ENCODE results near the gene CCDC106. TPM values are rescaled to one million over a fixed set of nuclear protein-coding genes. Genes with fewer than 3 reads are reported as not detected.

CCDC106 gene
- total and polyA plus RNA-seq, 7 donors, result 5.5 to 22.9 (median 16.6) TPM

DNA sequence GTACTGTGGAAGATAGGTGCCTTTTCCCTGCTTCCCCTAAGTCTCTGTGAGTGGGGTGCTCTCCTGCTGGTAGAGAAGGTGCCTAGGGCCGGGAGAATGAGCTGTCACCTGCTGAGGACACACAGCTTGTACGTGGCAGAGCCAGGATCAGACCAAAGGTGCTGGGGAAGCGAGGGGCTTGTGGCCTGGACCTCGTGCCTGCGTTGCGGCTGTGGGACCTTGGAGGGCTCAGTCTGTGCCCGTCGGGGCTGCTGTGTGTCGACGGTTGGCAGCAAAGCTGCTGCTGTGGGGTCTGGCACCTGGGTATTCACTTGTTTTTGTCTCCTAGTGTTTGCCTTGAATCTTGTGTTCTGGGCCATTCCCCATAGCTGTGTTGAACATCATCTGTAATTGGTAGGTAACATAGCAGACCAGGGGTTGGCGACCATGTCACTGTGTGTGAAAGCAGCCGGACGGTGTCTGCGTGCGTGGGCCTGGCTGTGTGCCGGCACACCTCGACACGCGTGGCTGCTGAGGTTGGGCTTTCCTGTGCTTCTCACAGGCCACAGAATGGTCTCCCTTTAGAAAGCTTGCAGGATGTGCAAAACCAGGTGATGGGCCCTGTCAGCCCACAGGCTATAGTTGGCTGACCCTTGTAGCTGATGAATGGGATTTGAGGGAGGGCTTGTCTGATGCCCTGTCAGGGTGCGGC, 16.0 kb downstream of the CCDC106 start:
- no peak overlapping the region for H3K4me3 ChIP-seq
- intact Hi-C loops (cut with DNase I), result no loop called here
- no peaks in the 10 kb centered on the region for H3K9me3 ChIP-seq
- DNase-seq, result no peak
- H3K27ac ChIP-seq, result no peak overlapping the region
- H3K27me3 ChIP-seq, result no peaks in the 10 kb centered on the region
- WGBS, 2 donors, result 91 to 94% methylated on average over 20 of the region's 20 CpGs
- TF ChIP-seq POLR2A (IDR thresholded peaks at IDR 0.05), result no peak
- peaks cover 61 to 97% (median 81%) of the 10 kb centered on the region in 4 donors for H3K36me3 ChIP-seq
- peaks cover 0 to 12% (median 9%) of the 10 kb centered on the region in 4 donors for H3K4me1 ChIP-seq

GRCh38 chr19:55666343-55667005, 18.5 kb downstream of the CCDC106 start:
- Histone ChIP-seq H3K4me1 (no peaks in the 10 kb centered on the region), H3K4me3 (no peak overlapping the region), H3K27ac (no peak overlapping the region), H3K36me3 (peaks cover 64 to 95% (median 84%) of the 10 kb centered on the region in 4 donors), H3K27me3 (no peaks in the 10 kb centered on the region), H3K9me3 (no peaks in the 10 kb centered on the region)
- no peak for DNase-seq
- TF ChIP-seq POLR2A (IDR thresholded peaks at IDR 0.05) (no peak), POLR2AphosphoS5 (IDR thresholded peaks at IDR 0.05) (no peak), EP300 (IDR thresholded peaks at IDR 0.05) (no peak), CTCF (IDR thresholded peaks at IDR 0.05) (no peak)
- intact Hi-C loops (cut with DNase I), result no loop called here
- 87 to 93% methylated on average over 12 of the region's 12 CpGs for WGBS, 2 donors

DNA sequence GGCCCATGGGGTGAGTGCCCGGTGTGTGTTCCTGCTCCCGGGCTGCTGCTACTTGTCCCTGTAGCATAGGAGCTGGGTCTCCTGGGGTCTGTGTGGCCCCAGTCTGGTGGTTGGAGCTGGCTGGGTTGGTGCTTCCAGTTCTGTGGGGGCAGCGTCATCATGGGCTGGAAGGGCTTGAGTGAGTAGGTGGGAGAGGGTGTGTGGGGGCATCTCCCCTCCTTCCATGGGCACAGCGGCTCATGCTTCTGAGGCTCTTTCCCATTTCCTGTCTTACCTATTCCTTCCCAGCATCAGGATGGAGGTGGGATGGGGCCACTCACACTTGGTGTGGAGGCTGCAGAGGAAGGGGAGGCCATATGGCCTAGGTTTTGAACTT, 19.0 kb downstream of the CCDC106 start:
- H3K27ac ChIP-seq, result no peak overlapping the region
- H3K36me3 ChIP-seq, result peaks cover 59 to 90% (median 79%) of the 10 kb centered on the region in 4 donors
- H3K27me3 ChIP-seq, result no peaks in the 10 kb centered on the region
- no peaks in the 10 kb centered on the region for H3K9me3 ChIP-seq
- TF ChIP-seq POLR2AphosphoS5 (IDR thresholded peaks at IDR 0.05) (no peak), POLR2A (IDR thresholded peaks at IDR 0.05) (no peak), EP300 (IDR thresholded peaks at IDR 0.05) (no peak), CTCF (IDR thresholded peaks at IDR 0.05) (no peak)
- DNase-seq, result no peak
- intact Hi-C loops (cut with DNase I), result no loop called here
- 88 to 94% methylated on average over 4 of the region's 4 CpGs for WGBS, 2 donors
- no peaks in the 10 kb centered on the region for H3K4me1 ChIP-seq
- H3K4me3 ChIP-seq, result no peak overlapping the region

GRCh38 chr19:55667511-55667910, 19.5 kb downstream of the CCDC106 start:
- intact Hi-C loops (cut with DNase I), result no loop called here
- 83 to 90% methylated on average over 12 of the region's 12 CpGs for WGBS, 2 donors
- Histone ChIP-seq H3K27ac (no peak overlapping the region), H3K9me3 (no peaks in the 10 kb centered on the region), H3K36me3 (peaks cover 58 to 88% (median 76%) of the 10 kb centered on the region in 4 donors), H3K4me3 (no peak overlapping the region), H3K27me3 (no peaks in the 10 kb centered on the region), H3K4me1 (no peaks in the 10 kb centered on the region)
- no peak for DNase-seq
- no peak for TF ChIP-seq EP300 (IDR thresholded peaks at IDR 0.05)
- no peak for TF ChIP-seq POLR2A (IDR thresholded peaks at IDR 0.05)
- TF ChIP-seq POLR2AphosphoS5 (IDR thresholded peaks at IDR 0.05), result no peak
- TF ChIP-seq CTCF (IDR thresholded peaks at IDR 0.05), result no peak

DNA sequence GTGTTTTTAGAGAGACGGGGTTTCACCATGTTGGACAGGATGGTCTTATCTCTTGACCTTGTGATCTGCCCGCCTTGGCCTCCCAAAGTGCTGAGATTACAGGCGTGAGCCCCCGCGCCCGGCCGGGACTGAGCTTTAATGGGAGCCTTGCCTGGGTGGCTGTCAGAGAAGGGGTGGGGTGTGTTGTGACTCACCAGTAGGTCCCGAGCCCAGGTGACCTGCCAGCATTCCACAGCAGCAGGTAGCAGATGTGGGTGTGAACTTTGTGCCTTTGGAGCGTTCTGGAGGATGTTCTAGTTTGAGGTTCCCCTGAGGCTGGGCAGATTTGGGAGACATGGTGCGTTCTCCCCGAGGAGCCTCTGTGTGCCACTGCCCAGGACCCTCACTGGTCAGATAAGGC, 19.9 kb downstream of the CCDC106 start:
- no peak overlapping the region for H3K4me3 ChIP-seq
- no peak for DNase-seq
- WGBS, 2 donors, result 47 to 79% methylated on average over 11 of the region's 11 CpGs
- H3K9me3 ChIP-seq, result no peaks in the 10 kb centered on the region
- H3K36me3 ChIP-seq, result peaks cover 55 to 86% (median 72%) of the 10 kb centered on the region in 4 donors
- TF ChIP-seq EP300 (IDR thresholded peaks at IDR 0.05) (no peak), CTCF (IDR thresholded peaks at IDR 0.05) (no peak), POLR2AphosphoS5 (IDR thresholded peaks at IDR 0.05) (no peak), POLR2A (IDR thresholded peaks at IDR 0.05) (no peak)
- no peaks in the 10 kb centered on the region for H3K4me1 ChIP-seq
- H3K27ac ChIP-seq, result no peak overlapping the region
- intact Hi-C loops (cut with DNase I), result no loop called here
- no peaks in the 10 kb centered on the region for H3K27me3 ChIP-seq
